Hepatocyte (in vitro differentiated cells): ENCODE results near the gene SIRT7. TPM values are rescaled to one million over a fixed set of nuclear protein-coding genes. Genes with fewer than 3 reads are reported as not detected.

Experiments used
- DNase-seq: peaks from one replicate; pipeline ENCODE4 v3.0.0-alpha.2; 2016; ENCODE audit warnings: low spot score
- H2AFZ ChIP-seq: fragments of 200-600 bp; sonication (generic); 2 replicates; pipeline ENCODE4 v1.6.0; 2016; ENCODE audit warnings: antibody characterized with exemption, mild to moderate bottlenecking
- H3K27ac ChIP-seq: fragments of 200-600 bp; sonication (generic); 2 replicates; pipeline ENCODE4 v1.5.1; 2016; ENCODE audit warnings: mild to moderate bottlenecking
- H3K27me3 ChIP-seq: fragments of 200-600 bp; sonication (generic); 2 replicates; pipeline ENCODE4 v1.6.1; 2016
- H3K36me3 ChIP-seq: fragments of 200-600 bp; sonication (generic); replicated peaks from 2 replicates; pipeline ENCODE4 v1.5.1; 2016; ENCODE audit warnings: low read depth; ENCODE audit not compliant: insufficient read depth
- H3K4me1 ChIP-seq: fragments of 200-600 bp; sonication (generic); 2 replicates; pipeline ENCODE4 v1.5.1; 2016; ENCODE audit warnings: mild to moderate bottlenecking, moderate library complexity; ENCODE audit not compliant: insufficient read depth
- H3K4me2 ChIP-seq: fragments of 200-600 bp; sonication (generic); 2 replicates; pipeline ENCODE4 v1.6.0; 2016
- H3K4me3 ChIP-seq: fragments of 200-600 bp; sonication (generic); 2 replicates; pipeline ENCODE4 v1.5.1; 2016; ENCODE audit warnings: mild to moderate bottlenecking
- H3K79me2 ChIP-seq: fragments of 200-600 bp; sonication (generic); 2 replicates; pipeline ENCODE4 v1.6.0; 2017; ENCODE audit warnings: mild to moderate bottlenecking
- H3K9me2 ChIP-seq: fragments of 200-600 bp; sonication (generic); replicated peaks from 2 replicates; pipeline ENCODE4 v1.6.0; 2017; ENCODE audit warnings: mild to moderate bottlenecking; ENCODE audit not compliant: insufficient read depth
- H3K9me3 ChIP-seq: fragments of 200-600 bp; sonication (generic); 2 replicates; pipeline ENCODE4 v1.5.1; 2016; ENCODE audit warnings: low read depth, mild to moderate bottlenecking
- H4K20me1 ChIP-seq: fragments of 200-600 bp; sonication (generic); 2 replicates; pipeline ENCODE4 v1.6.0; 2016; ENCODE audit warnings: mild to moderate bottlenecking; ENCODE audit not compliant: insufficient read depth, poor library complexity, severe bottlenecking
- EZH2 ChIP-seq: fragments of 200-600 bp; sonication (generic); IDR thresholded peaks from 2 replicates; pipeline ENCODE4 v1.6.1; 2016; ENCODE audit warnings: antibody characterized with exemption, mild to moderate bottlenecking, borderline replicate concordance
- EZH2phosphoT487 ChIP-seq: fragments of 200-600 bp; sonication (generic); IDR thresholded peaks from one replicate; pipeline ENCODE4 v1.6.1; 2018; ENCODE audit warnings: antibody characterized with exemption, mild to moderate bottlenecking, low read depth, moderate library complexity; ENCODE audit not compliant: unreplicated experiment, severe bottlenecking
- WGBS: methylation state at CpG from one replicate; pipeline ENCODE4 v1.1.6; 2016; ENCODE audit warnings: low lambda C conversion rate; ENCODE audit errors: missing lambda C conversion rate; 5-methylcytosine and 5-hydroxymethylcytosine counted together
- polyA plus RNA-seq: library from polyadenylated mRNA; unstranded; fragments of >200 nt; fragmentation: Nextera tagmentation; extraction: Ambion mirVana; gene quantifications from 2 replicates; pipeline ENCODE4 v1.2.1, GENCODE V29; 2016
- total RNA-seq: library from RNA; depleted of rRNA; stranded (reverse); fragments of >200 nt; gene quantifications from 2 replicates; pipeline ENCODE4 v1.2.3, GENCODE V29; 2014
- TF ChIP-seq, protein P1 (sequence below): fragments of 200-600 bp; sonication (generic); IDR thresholded peaks from 2 replicates; pipeline ENCODE4 v1.5.1; 2016; ENCODE audit warnings: antibody characterized with exemption, mild to moderate bottlenecking; ENCODE audit not compliant: poor library complexity

Gene SIRT7
- total and polyA plus RNA-seq, 2 experiments from 2014 or later, result 16.5 to 35.2 TPM

DNA sequence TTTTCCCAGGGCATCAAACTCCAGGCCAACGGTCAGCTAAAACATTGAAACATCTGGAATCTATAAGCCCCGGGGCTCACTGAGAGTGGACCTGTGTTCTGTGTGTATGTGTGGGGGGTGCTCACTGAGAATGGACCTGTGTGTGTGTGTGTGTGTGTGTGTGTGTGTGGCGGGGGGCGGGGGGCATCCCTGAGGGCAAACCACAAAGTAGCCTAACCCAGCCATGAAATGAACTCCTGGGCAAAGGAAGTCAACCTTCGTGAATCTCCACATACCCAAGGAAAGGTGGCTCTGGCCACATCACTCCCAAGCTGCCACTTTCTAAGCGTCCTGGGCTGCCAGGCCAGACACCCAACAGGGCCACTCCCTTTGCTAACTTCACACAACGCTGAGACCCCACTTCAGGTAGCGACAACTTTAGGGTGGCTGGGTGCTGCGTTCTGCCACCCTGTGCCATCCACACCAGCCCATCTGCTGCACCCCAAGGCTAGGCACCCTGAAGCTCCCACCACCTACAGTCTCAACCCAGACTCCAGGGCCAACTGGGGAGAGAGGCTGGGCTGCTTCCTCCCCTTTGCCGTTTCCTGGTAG, 8.0 kb upstream of the SIRT7 start:
- H3K4me3 ChIP-seq, result no peak overlapping the region
- H3K27ac ChIP-seq, result peak overlapping the region; percentile 97
- H3K4me1 ChIP-seq, result peaks cover 46% of the 10 kb centered on the region
- H3K4me2 ChIP-seq, result peak overlapping the region; percentile 83
- peaks cover 46% of the 10 kb centered on the region for H4K20me1 ChIP-seq
- peaks cover 56% of the 10 kb centered on the region for H3K79me2 ChIP-seq
- H3K36me3 ChIP-seq, result no peaks in the 10 kb centered on the region
- no peak overlapping the region for H2AFZ ChIP-seq
- TF ChIP-seq, protein P1, sequence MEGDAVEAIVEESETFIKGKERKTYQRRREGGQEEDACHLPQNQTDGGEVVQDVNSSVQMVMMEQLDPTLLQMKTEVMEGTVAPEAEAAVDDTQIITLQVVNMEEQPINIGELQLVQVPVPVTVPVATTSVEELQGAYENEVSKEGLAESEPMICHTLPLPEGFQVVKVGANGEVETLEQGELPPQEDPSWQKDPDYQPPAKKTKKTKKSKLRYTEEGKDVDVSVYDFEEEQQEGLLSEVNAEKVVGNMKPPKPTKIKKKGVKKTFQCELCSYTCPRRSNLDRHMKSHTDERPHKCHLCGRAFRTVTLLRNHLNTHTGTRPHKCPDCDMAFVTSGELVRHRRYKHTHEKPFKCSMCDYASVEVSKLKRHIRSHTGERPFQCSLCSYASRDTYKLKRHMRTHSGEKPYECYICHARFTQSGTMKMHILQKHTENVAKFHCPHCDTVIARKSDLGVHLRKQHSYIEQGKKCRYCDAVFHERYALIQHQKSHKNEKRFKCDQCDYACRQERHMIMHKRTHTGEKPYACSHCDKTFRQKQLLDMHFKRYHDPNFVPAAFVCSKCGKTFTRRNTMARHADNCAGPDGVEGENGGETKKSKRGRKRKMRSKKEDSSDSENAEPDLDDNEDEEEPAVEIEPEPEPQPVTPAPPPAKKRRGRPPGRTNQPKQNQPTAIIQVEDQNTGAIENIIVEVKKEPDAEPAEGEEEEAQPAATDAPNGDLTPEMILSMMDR, result no peak
- TF ChIP-seq EZH2phosphoT487, result no peak
- H3K9me2 ChIP-seq, result no peaks in the 10 kb centered on the region
- WGBS, result 62% methylated on average over 10 of the region's 10 CpGs
- DNase-seq, result no peak
- no peaks in the 10 kb centered on the region for H3K27me3 ChIP-seq
- no peaks in the 10 kb centered on the region for H3K9me3 ChIP-seq

DNA sequence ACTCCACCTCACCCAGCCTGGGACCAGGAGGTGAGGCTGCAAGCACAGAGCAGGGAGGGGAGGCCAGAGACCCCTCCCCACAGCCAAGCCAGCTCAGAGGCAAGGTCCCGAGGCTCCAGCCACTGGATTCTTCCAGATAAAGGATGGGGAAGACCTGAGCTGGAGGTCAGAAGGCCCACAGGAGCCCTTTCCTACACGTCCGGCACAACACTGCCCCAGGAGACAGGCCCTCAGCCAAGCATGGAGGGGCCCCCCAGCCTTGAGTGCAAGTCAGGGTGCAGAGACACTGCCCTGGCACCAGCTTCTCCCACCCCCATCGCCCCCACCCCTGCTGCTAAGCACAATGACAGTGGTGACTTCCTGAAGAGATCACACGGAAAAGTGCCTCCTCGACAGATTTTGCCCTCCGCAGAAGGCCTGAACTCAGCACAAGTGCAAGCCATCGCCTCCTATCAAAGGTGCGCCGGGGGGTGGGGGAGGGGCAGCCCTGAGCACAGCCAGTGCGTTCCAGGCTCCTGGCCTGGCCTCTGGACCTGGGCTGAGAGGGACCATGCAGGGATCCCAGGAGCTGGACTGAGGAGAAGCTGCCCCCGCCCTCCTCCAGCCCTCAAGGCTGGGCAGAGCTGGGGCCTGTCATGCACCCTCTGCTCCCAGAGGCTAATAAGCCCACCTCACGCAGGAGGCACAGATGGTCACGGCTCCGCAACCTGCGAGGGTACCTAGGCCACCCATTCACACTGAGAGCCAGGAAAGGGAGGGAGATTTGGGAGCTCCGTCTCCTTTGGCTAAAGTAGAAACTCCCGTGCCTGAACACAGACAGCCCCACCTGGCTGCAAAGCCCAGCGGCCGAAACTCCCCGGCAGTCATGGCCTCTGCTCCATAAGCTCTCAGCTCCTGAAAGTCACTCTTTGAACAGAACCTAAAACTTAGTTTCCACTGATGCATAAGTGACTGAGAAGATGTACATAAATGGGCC, 6.9 kb upstream of the SIRT7 start:
- DNase-seq, result peak; percentile 76
- H3K27ac ChIP-seq, result peak overlapping the region; percentile 97
- H3K27me3 ChIP-seq, result no peaks in the 10 kb centered on the region
- H3K4me1 ChIP-seq, result peaks cover 46% of the 10 kb centered on the region
- peaks cover 57% of the 10 kb centered on the region for H4K20me1 ChIP-seq
- peak overlapping the region; percentile 83 for H3K4me2 ChIP-seq
- TF ChIP-seq EZH2phosphoT487 (no peak), EZH2 (no peak)
- TF ChIP-seq, protein P1, result no peak
- peaks cover 67% of the 10 kb centered on the region for H3K79me2 ChIP-seq
- no peak overlapping the region for H2AFZ ChIP-seq
- no peaks in the 10 kb centered on the region for H3K36me3 ChIP-seq
- H3K9me2 ChIP-seq, result no peaks in the 10 kb centered on the region
- H3K4me3 ChIP-seq, result no peak overlapping the region
- H3K9me3 ChIP-seq, result no peaks in the 10 kb centered on the region
- 60% methylated on average over 19 of the region's 21 CpGs for WGBS

DNA sequence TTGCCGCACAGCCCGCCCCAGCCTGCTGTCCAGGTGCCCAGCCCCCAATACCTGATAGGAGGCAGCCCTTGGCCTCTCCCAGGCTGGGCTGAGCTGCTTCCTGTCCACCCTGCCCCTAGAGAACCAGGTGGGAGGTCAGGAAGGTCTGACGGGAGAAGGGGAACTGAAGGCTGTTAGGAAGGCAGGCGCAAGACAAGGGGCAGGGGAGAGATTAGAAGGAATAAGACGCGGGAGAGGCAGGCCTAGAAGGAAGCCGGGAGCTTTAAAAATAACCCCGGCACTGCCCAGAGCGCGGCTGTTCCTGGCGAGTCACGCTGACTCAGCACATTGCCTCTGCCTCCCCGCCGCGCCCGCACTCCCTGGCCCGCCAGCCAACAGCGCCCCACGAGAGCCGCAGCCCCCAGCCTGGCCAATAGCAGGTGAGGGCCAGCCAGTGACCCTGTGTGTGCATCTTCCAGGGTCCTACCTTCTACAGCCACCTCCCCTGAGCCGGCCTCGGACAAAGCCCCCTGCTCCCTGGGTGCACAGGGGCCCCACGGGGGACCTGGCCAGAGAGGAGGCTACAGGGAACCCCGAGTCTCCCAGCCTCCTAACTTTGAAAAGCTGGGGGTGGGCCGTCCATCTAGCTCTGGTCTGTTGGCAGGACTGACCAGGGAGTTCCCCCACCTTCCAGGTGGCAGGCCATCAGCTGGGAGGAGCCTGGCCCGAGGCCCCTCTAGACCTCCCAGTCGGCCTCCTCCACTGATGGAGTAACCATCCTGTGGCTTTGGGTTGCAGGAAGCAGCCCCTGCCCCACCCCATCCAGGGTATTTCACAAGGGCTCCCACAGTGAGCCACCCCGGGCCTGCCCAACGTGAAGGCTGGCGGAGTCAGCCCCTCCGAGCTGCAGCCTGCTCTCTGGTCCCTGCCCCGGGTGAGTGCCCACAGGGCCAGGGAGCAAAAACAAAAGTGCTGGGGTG, 5.6 kb upstream of the SIRT7 start:
- Histone ChIP-seq H3K9me3 (no peaks in the 10 kb centered on the region), H3K27ac (peak overlapping the region; percentile 72), H2AFZ (no peak overlapping the region), H3K27me3 (no peaks in the 10 kb centered on the region), H4K20me1 (peaks cover 66% of the 10 kb centered on the region), H3K36me3 (no peaks in the 10 kb centered on the region), H3K9me2 (no peaks in the 10 kb centered on the region), H3K4me2 (peak overlapping the region; percentile 83), H3K4me3 (no peak overlapping the region), H3K4me1 (peaks cover 40% of the 10 kb centered on the region), H3K79me2 (peaks cover 77% of the 10 kb centered on the region)
- peak; percentile 93 for DNase-seq
- TF ChIP-seq EZH2phosphoT487, result no peak
- TF ChIP-seq, protein P1, result no peak
- WGBS, result 22% methylated on average over 24 of the region's 32 CpGs
